GM12872 (cell line): ENCODE data around the gene CD52.

ENCODE experiments used
- TF ChIP-seq, protein P1 (sequence below): IDR thresholded peaks from 3 replicates; pipeline ENCODE4 v1.5.1; 2011; ENCODE audit warnings: low read depth, mild to moderate bottlenecking, low read length, moderate library complexity; ENCODE audit not compliant: insufficient read depth

CD52 gene

DNA sequence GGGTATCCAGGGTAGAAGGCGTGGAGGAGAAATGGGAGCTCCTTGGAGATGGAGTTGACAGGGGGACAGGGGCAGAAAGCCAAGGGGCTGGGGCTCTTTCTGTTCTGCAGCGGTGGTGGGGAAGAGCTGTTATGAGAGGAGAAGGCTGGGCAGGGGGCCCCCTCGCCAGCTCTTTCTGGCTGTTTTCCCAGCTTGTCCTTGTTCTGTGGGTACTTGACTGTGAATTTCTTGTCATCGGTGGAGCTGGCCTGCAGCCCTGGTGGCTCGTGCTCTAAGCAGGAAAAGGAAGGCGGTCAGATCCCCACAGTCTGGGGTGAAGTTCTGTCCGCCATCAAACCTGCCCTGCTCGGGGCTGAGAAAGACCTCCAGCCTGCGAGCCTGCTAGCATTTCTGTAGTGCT is 47.2 kb downstream of the CD52 start:
- TF ChIP-seq, protein P1, sequence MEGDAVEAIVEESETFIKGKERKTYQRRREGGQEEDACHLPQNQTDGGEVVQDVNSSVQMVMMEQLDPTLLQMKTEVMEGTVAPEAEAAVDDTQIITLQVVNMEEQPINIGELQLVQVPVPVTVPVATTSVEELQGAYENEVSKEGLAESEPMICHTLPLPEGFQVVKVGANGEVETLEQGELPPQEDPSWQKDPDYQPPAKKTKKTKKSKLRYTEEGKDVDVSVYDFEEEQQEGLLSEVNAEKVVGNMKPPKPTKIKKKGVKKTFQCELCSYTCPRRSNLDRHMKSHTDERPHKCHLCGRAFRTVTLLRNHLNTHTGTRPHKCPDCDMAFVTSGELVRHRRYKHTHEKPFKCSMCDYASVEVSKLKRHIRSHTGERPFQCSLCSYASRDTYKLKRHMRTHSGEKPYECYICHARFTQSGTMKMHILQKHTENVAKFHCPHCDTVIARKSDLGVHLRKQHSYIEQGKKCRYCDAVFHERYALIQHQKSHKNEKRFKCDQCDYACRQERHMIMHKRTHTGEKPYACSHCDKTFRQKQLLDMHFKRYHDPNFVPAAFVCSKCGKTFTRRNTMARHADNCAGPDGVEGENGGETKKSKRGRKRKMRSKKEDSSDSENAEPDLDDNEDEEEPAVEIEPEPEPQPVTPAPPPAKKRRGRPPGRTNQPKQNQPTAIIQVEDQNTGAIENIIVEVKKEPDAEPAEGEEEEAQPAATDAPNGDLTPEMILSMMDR, result no peak

- TF ChIP-seq, protein P1, result no peak
These were observed 49.7 kb downstream of the CD52 start for GRCh38 chr1:26367441-26367840.

GRCh38 chr1:26368006-26368405 is 50.2 kb downstream of the CD52 start:
- TF ChIP-seq, protein P1, result no peak

GRCh38 chr1:26368486-26368885 is 50.7 kb downstream of the CD52 start:
- TF ChIP-seq, protein P1, result no peak
